Breast epithelium (tissue), 4 donors: ENCODE measurements around the gene ZNF775. TPM values are rescaled to one million over a fixed set of nuclear protein-coding genes. Genes with fewer than 3 reads are reported as not detected.

Experiments
- DNase-seq, 2 donors: peaks; one replicate each; pipeline ENCODE4 v3.0.0-alpha.2; 2019; ENCODE audit warnings: low spot score in 2 of 2
- H3K27ac ChIP-seq, 2 donors: fragments of 200-600 bp; sonication (generic) in 1 of 2; one replicate each; pipeline ENCODE4 v1.5.1; 2016 to 2019; ENCODE audit warnings: mild to moderate bottlenecking in 1 of 2
- H3K27me3 ChIP-seq, 2 donors: fragments of 200-600 bp; sonication (generic) in 1 of 2; one replicate each; pipeline versions ENCODE4 v1.5.1 to v1.6.0; 2017 to 2019; ENCODE audit warnings: control low read depth in 1 of 2, mild to moderate bottlenecking in 1 of 2
- H3K36me3 ChIP-seq: fragments of 200-600 bp; one replicate; pipeline ENCODE4 v1.5.1; 2019
- H3K4me1 ChIP-seq, 2 donors: fragments of 200-600 bp; sonication (generic); one replicate each; pipeline ENCODE4 v1.5.1; 2016 to 2019; ENCODE audit warnings: control low read depth in 1 of 2
- H3K4me3 ChIP-seq, 3 donors: fragments of 200-600 bp; sonication (generic); 1 replicate in 2 of 3; 2 replicates in 1 of 3; pipeline ENCODE4 v1.5.1; 2016 to 2019; ENCODE audit warnings: mild to moderate bottlenecking in 3 of 3, moderate library complexity in 2 of 3
- H3K9me3 ChIP-seq, 2 donors: fragments of 200-600 bp; sonication (generic) in 1 of 2; one replicate each; pipeline ENCODE4 v1.5.1; 2016 to 2019; ENCODE audit warnings: control low read depth in 1 of 2
- CTCF ChIP-seq, 3 donors: fragments of 450-650 bp; IDR thresholded peaks; one replicate each; pipeline ENCODE4 v1.5.1; 2016 to 2017; ENCODE audit warnings: antibody characterized with exemption in 3 of 3, mild to moderate bottlenecking in 3 of 3, moderate library complexity in 3 of 3
- POLR2A ChIP-seq: fragments of 450-650 bp; IDR thresholded peaks from one replicate; pipeline ENCODE4 v1.6.1; 2016; ENCODE audit warnings: antibody characterized with exemption, mild to moderate bottlenecking, moderate library complexity
- POLR2AphosphoS5 ChIP-seq, 3 donors: sonication (generic); formaldehyde crosslinking; IDR thresholded peaks; one replicate each; pipeline ENCODE4 v1.6.1; 2017; ENCODE audit warnings: antibody characterized with exemption in 3 of 3
- intact Hi-C: fragments of 100-400 bp; cut with DNase I; formaldehyde crosslinking; loops from one replicate; pipeline ENCODE4 v1.15.1; 2023; ENCODE audit warnings: low total_unique reads
- total RNA-seq, 3 donors: library from RNA; depleted of rRNA; stranded (reverse); fragments of >200 nt; gene quantifications; one replicate each; pipeline ENCODE4 v1.1.0, GENCODE V29; 2016

The ZNF775 gene
- total RNA-seq, 3 donors from 2014 or later: 1.9 to 5.7 (median 4.6) TPM

DNA sequence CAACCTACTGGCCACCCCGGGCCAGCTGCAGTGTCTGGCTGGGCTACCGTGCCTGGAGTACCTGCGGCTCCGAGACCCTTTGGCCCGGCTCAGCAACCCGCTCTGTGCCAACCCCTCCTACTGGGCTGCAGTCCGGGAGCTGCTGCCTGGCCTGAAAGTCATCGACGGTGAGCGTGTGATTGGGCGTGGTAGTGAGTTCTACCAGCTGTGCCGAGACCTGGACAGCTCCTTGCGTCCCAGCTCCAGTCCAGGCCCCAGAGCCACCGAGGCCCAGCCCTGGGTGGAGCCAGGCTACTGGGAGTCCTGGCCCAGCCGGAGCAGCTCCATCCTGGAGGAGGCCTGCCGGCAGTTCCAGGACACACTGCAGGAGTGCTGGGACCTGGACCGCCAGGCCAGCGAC lies 42.0 kb upstream of the ZNF775 start:
- Histone ChIP-seq H3K4me1 (peaks cover 0 to 21% of the 10 kb centered on the region in 2 donors), H3K27me3 (no peaks in the 10 kb centered on the region), H3K9me3 (no peaks in the 10 kb centered on the region), H3K4me3 (no peak overlapping the region), H3K27ac (peak overlapping the region in 1 of 2 donors; percentile 27), H3K36me3 (no peaks in the 10 kb centered on the region)
- no peak for TF ChIP-seq CTCF (IDR thresholded peaks at IDR 0.05)
- DNase-seq: no peak
- intact Hi-C loops: no loop called here

DNA sequence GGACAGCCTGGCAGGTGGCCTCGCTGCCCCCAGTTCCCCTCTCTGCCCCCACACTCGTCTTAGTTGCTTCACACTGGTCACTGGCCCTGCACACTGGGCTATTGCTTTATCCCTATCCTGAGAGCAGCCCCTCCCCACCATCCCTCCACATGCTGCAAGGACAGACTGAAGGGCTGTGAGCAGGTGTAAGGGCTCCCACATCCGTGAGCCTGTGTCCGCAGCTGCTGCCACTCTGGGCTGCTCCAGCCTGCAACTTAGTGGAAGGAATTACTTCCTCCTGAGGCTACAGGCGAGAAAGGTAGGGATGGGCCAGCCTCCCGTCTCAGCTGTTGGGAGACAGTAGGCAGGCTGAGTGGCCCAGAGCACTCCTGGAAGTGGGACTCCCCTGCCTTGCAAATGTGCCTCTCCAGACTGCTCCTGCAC lies 41.5 kb upstream of the ZNF775 start:
- Histone ChIP-seq H3K4me1 (peaks cover 0 to 21% of the 10 kb centered on the region in 2 donors), H3K36me3 (no peaks in the 10 kb centered on the region), H3K9me3 (no peaks in the 10 kb centered on the region), H3K27me3 (no peaks in the 10 kb centered on the region), H3K4me3 (no peak overlapping the region), H3K27ac (peak overlapping the region in 1 of 2 donors; percentile 27)
- TF ChIP-seq POLR2A (no peak), POLR2AphosphoS5 (IDR thresholded peaks at IDR 0.05) (no peak), CTCF (IDR thresholded peaks at IDR 0.05) (no peak)
- intact Hi-C loops: no loop called here
- DNase-seq: no peak

DNA sequence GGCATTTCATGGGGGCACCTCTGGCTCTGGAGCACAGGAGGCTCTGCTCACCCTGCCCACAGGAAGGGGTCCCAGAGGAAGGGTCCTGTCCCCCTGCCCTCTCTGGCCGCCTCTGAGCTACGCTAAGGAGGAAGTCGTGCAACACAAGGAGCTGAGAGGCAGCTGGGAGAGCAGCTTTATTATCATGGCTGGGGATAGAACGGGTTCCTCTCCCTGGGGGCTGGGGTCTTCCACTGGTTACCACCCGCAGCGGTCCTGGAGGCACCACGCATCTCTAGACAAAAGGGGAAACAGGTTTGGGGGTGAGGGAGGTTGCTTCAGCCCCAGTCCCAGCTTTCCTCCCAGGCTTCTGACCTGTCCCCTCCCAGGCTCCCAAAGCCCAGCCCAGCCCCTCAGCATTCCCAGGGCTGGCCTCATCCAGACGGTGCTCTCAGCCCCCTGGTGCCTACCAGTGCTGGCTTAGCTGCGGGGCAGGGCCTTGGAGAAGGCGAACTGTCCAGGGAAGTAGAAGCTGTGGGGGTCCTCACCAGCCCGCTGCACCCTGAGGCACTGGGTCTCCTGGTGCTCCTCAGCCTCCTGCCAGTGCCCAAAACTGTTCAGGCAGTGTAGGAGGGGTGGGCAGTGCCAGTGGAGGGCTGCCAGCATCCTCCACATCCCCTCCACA lies 40.8 kb upstream of the ZNF775 start:
- intact Hi-C loops: no loop called here
- H3K4me3 ChIP-seq: no peak overlapping the region
- H3K27ac ChIP-seq: no peak overlapping the region
- TF ChIP-seq POLR2A (no peak), CTCF (IDR thresholded peaks at IDR 0.05) (no peak), POLR2AphosphoS5 (IDR thresholded peaks at IDR 0.05) (no peak)
- no peaks in the 10 kb centered on the region for H3K27me3 ChIP-seq
- peaks cover 0 to 21% of the 10 kb centered on the region in 2 donors for H3K4me1 ChIP-seq
- DNase-seq: no peak
- no peaks in the 10 kb centered on the region for H3K9me3 ChIP-seq
- H3K36me3 ChIP-seq: no peaks in the 10 kb centered on the region

DNA sequence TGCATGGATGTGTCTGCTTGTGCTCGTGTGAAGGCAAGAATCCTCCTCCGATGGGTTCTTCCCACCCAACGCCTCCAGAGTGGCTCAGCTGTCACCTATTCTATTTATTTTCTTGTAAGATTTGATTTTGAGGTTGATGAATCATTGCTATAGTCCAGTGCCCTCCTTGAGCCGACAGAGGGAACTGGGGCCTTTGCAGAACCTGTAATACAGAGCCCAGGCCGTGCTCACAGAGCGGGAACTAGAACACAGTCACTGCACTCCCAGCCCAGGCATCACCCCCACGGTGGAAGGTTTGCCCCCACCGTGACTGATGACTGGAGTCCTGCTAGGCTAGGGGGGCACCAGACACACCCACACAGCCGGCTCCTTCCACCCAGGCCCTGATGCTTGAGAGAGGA lies 39.7 kb upstream of the ZNF775 start:
- H3K27ac ChIP-seq: peak overlapping the region in 1 of 2 donors; percentile 94

More for the DNA sequence above, 39.7 kb upstream of the ZNF775 start:
- TF ChIP-seq CTCF (IDR thresholded peaks at IDR 0.05) (no peak), POLR2AphosphoS5 (IDR thresholded peaks at IDR 0.05) (no peak), POLR2A (no peak)
- Histone ChIP-seq H3K9me3 (peaks cover 0 to 4% of the 10 kb centered on the region in 2 donors), H3K36me3 (no peaks in the 10 kb centered on the region), H3K4me3 (peak overlapping the region in 2 of 3 donors; percentile 63 to 81), H3K4me1 (peaks cover 0 to 21% of the 10 kb centered on the region in 2 donors), H3K27me3 (no peaks in the 10 kb centered on the region)
- intact Hi-C loops: no loop called here
- DNase-seq: no peak
